GM18858 (cell line): ENCODE data around the gene MYBPC2.

ENCODE experiments used
- ATAC-seq: cut with Tn5 transposase; IDR thresholded peaks from one replicate; pipeline ENCODE4 v1.9.1; 2021; ENCODE audit not compliant: unreplicated experiment

MYBPC2 gene

GRCh38 chr19:50409347-50409746 lies 23.3 kb upstream of the MYBPC2 start:
- no peak for ATAC-seq

- no peak for ATAC-seq
These were observed 22.6 kb upstream of the MYBPC2 start for GRCh38 chr19:50410109-50410508.

GRCh38 chr19:50412419-50412818 lies 20.3 kb upstream of the MYBPC2 start:
- ATAC-seq: no peak

GRCh38 chr19:50413096-50413495 lies 19.6 kb upstream of the MYBPC2 start:
- no peak for ATAC-seq

GRCh38 chr19:50413531-50413930 lies 19.2 kb upstream of the MYBPC2 start:
- no peak for ATAC-seq

- ATAC-seq: no peak
These were observed 17.6 kb upstream of the MYBPC2 start for GRCh38 chr19:50414864-50415660.

- no peak for ATAC-seq
These were observed 17.0 kb upstream of the MYBPC2 start for GRCh38 chr19:50415661-50416033.

GRCh38 chr19:50416034-50416977 lies 16.4 kb upstream of the MYBPC2 start:
- ATAC-seq: no peak

GRCh38 chr19:50417111-50418081 lies 15.3 kb upstream of the MYBPC2 start:
- no peak for ATAC-seq

GRCh38 chr19:50418176-50419021 lies 14.3 kb upstream of the MYBPC2 start, which contains the start of gene SPIB:
TSS of gene SPIB (plus strand) at chr19:50418938. CDS start at chr19:50418963, 25 bp downstream.
- no peak for ATAC-seq

- no peak for ATAC-seq
These were observed 13.6 kb upstream of the MYBPC2 start for GRCh38 chr19:50419022-50419579.

- ATAC-seq: no peak
These were observed 13.1 kb upstream of the MYBPC2 start for GRCh38 chr19:50419580-50420035.

- no peak for ATAC-seq
These were observed 12.6 kb upstream of the MYBPC2 start for GRCh38 chr19:50420127-50420526.

- no peak for ATAC-seq
These were observed 11.9 kb upstream of the MYBPC2 start for GRCh38 chr19:50420808-50421207.

- no peak for ATAC-seq
These were observed 10.1 kb upstream of the MYBPC2 start for GRCh38 chr19:50422397-50423278.

GRCh38 chr19:50423279-50424113 lies 9.2 kb upstream of the MYBPC2 start:
- no peak for ATAC-seq

- no peak for ATAC-seq
These were observed 7.1 kb upstream of the MYBPC2 start for GRCh38 chr19:50425581-50425980.
